GM08714 (cell line): ENCODE measurements around the gene GPRC5A.

Experiments used
- H3K4me3 ChIP-seq: fragments of 200-500 bp; sonication (Bioruptor generic); 2 replicates; pipeline ENCODE4 v1.5.1; 2014; ENCODE audit warnings: mild to moderate bottlenecking, low read length, inconsistent platforms
- ZNF274 ChIP-seq: IDR thresholded peaks from 2 replicates; pipeline ENCODE4 v1.6.1; 2012; ENCODE audit warnings: mild to moderate bottlenecking, low read depth, low read length

The GPRC5A gene

GRCh38 chr12:12877153-12877768, 14.1 kb upstream of the GPRC5A start:
- no peak for TF ChIP-seq ZNF274
- no peak overlapping the region for H3K4me3 ChIP-seq

GRCh38 chr12:12877781-12878455, 13.4 kb upstream of the GPRC5A start:
- no peak overlapping the region for H3K4me3 ChIP-seq
- no peak for TF ChIP-seq ZNF274

- no peak for TF ChIP-seq ZNF274
- no peak overlapping the region for H3K4me3 ChIP-seq
These were observed 10.8 kb upstream of the GPRC5A start for GRCh38 chr12:12880537-12880936.

GRCh38 chr12:12881151-12881909, 10.0 kb upstream of the GPRC5A start:
- no peak for TF ChIP-seq ZNF274
- no peak overlapping the region for H3K4me3 ChIP-seq

GRCh38 chr12:12882288-12882687, 9.1 kb upstream of the GPRC5A start:
- TF ChIP-seq ZNF274 = no peak

GRCh38 chr12:12883369-12884001, 7.9 kb upstream of the GPRC5A start:
- no peak for TF ChIP-seq ZNF274
- no peak overlapping the region for H3K4me3 ChIP-seq

More at GRCh38 chr12:12882288-12882687, 9.1 kb upstream of the GPRC5A start:
- H3K4me3 ChIP-seq = no peak overlapping the region

- no peak overlapping the region for H3K4me3 ChIP-seq
- TF ChIP-seq ZNF274 = no peak
These were observed 6.1 kb upstream of the GPRC5A start for GRCh38 chr12:12885096-12885792.

GRCh38 chr12:12887471-12887870, 3.9 kb upstream of the GPRC5A start:
- H3K4me3 ChIP-seq = no peak overlapping the region
- TF ChIP-seq ZNF274 = no peak

- TF ChIP-seq ZNF274 = no peak
- no peak overlapping the region for H3K4me3 ChIP-seq
These were observed 1.7 kb upstream of the GPRC5A start for GRCh38 chr12:12889701-12890100.

- peak overlapping the region; percentile 4; the same call in 1 of the 2 replicates for H3K4me3 ChIP-seq
- TF ChIP-seq ZNF274 = no peak
These were observed 751 bp upstream of the GPRC5A start for GRCh38 chr12:12890543-12891079.

- no peak for TF ChIP-seq ZNF274
- H3K4me3 ChIP-seq = no peak overlapping the region; the same call in 1 of the 2 replicates
These were observed 556 bp downstream of the GPRC5A start for GRCh38 chr12:12891881-12892355.

GRCh38 chr12:12892681-12893141, 1.3 kb downstream of the GPRC5A start:
- H3K4me3 ChIP-seq = no peak overlapping the region
- no peak for TF ChIP-seq ZNF274

GRCh38 chr12:12893438-12893837, 2.1 kb downstream of the GPRC5A start:
- H3K4me3 ChIP-seq = no peak overlapping the region
- no peak for TF ChIP-seq ZNF274
